ENCODE measurements around the gene EHD4. TPM values are rescaled to one million over a fixed set of nuclear protein-coding genes. Genes with fewer than 3 reads are reported as not detected.
A peak's percentile ranks its signal among the peaks of the same experiment; 100 is the strongest.

The EHD4 gene
- total RNA-seq, 1 donor from 2014 or later = 20.9 TPM

GRCh38 chr15:41897363-41897799, 75.0 kb downstream of the EHD4 start:
- Mint-ChIP-seq H3K27ac (ENCODE audit: unreplicated experiment) (no peak overlapping the region), H3K36me3 (ENCODE audit: unreplicated experiment) (peaks cover 9% of the 10 kb centered on the region), H3K4me3 (ENCODE audit: unreplicated experiment) (no peak overlapping the region), H3K27me3 (ENCODE audit: unreplicated experiment) (no peaks in the 10 kb centered on the region), H3K4me1 (ENCODE audit: unreplicated experiment) (peaks cover 25% of the 10 kb centered on the region), H3K9me3 (ENCODE audit: unreplicated experiment) (no peaks in the 10 kb centered on the region)
- DNase-seq (ENCODE audit: extremely low spot score, unreplicated experiment) = no peak
- TF ChIP-seq CTCF (IDR thresholded peaks at IDR 0.05) = no peak

GRCh38 chr15:41896566-41896965, 75.8 kb downstream of the EHD4 start:
- Mint-ChIP-seq H3K27me3 (ENCODE audit: unreplicated experiment) (no peaks in the 10 kb centered on the region), H3K4me3 (ENCODE audit: unreplicated experiment) (no peak overlapping the region), H3K4me1 (ENCODE audit: unreplicated experiment) (peaks cover 25% of the 10 kb centered on the region), H3K9me3 (ENCODE audit: unreplicated experiment) (no peaks in the 10 kb centered on the region), H3K36me3 (ENCODE audit: unreplicated experiment) (peaks cover 9% of the 10 kb centered on the region), H3K27ac (ENCODE audit: unreplicated experiment) (no peak overlapping the region)
- TF ChIP-seq CTCF (IDR thresholded peaks at IDR 0.05) = no peak
- no peak for DNase-seq (ENCODE audit: extremely low spot score, unreplicated experiment)

GRCh38 chr15:41895957-41896356, 76.4 kb downstream of the EHD4 start:
- Mint-ChIP-seq H3K4me3 (ENCODE audit: unreplicated experiment) (no peak overlapping the region), H3K27me3 (ENCODE audit: unreplicated experiment) (no peaks in the 10 kb centered on the region), H3K4me1 (ENCODE audit: unreplicated experiment) (peaks cover 20% of the 10 kb centered on the region), H3K9me3 (ENCODE audit: unreplicated experiment) (no peaks in the 10 kb centered on the region), H3K27ac (ENCODE audit: unreplicated experiment) (no peak overlapping the region), H3K36me3 (ENCODE audit: unreplicated experiment) (peaks cover 9% of the 10 kb centered on the region)
- TF ChIP-seq CTCF (IDR thresholded peaks at IDR 0.05) = no peak
- DNase-seq (ENCODE audit: extremely low spot score, unreplicated experiment) = no peak

GRCh38 chr15:41895491-41895890, 76.9 kb downstream of the EHD4 start:
- Mint-ChIP-seq H3K9me3 (ENCODE audit: unreplicated experiment) (no peaks in the 10 kb centered on the region), H3K27ac (ENCODE audit: unreplicated experiment) (peak overlapping the region; percentile 77)

More at GRCh38 chr15:41895491-41895890, 76.9 kb downstream of the EHD4 start:
- peak overlapping the region; percentile 9 for H3K4me3 Mint-ChIP-seq (ENCODE audit: unreplicated experiment)
- no peak for DNase-seq (ENCODE audit: extremely low spot score, unreplicated experiment)
- TF ChIP-seq CTCF (IDR thresholded peaks at IDR 0.05) = no peak
- H3K4me1 Mint-ChIP-seq (ENCODE audit: unreplicated experiment) = peaks cover 19% of the 10 kb centered on the region
- H3K27me3 Mint-ChIP-seq (ENCODE audit: unreplicated experiment) = no peaks in the 10 kb centered on the region
- peaks cover 9% of the 10 kb centered on the region for H3K36me3 Mint-ChIP-seq (ENCODE audit: unreplicated experiment)

Data from osteocyte (in vitro differentiated cells).